Measurements from ENCODE around the gene PLB1. TPM values are rescaled to one million over a fixed set of nuclear protein-coding genes. Genes with fewer than 3 reads are reported as not detected.

The PLB1 gene
- total RNA-seq, 4 donors from 2014 or later = 3.0 to 14.5 (median 10.5) TPM

DNA sequence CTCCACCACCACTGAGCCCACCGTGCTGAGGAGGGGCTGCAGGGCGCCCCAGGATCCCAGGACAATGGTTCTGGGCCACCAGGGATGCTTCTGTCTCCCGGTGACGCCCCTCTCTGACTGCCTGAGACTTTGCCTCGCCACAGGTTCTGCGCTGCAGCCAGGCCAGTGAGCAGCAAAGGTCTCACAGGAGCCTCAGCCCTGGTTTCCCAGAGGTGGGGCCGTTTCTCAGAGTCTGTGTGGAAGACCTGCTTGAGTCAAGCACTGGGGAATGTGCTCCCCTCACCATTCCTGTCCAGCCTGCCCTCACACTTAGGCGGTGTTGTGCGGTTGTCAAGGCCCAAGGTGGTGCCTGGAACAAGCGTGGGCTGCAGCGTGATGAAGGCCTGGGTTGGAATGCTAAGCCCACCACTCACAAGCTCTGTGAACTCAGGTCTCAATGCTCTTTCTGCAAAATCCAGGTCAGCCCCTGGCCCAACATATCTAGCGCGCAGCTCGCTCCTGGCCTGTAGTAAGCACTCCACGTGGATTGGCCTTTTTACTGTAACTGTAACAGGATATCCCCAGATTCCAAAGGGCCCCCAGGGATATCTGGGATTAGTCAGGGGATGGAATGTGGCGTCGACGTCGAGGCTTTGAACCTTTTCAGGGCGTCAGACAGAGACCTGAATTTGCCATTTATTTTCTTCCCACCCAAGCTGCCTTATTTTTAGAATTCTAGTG is 47.6 kb downstream of the PLB1 start:
- H3K27ac ChIP-seq = no peak overlapping the region
- no peaks in the 10 kb centered on the region for H3K4me1 ChIP-seq
- WGBS, 2 donors (ENCODE audit: low coverage in 1 of 2) = 20 to 53% methylated on average over 1 to 9 of the region's 20 CpGs
- TF ChIP-seq CTCF (IDR thresholded peaks at IDR 0.05) (no peak), EP300 (IDR thresholded peaks at IDR 0.05) (no peak), POLR2A (IDR thresholded peaks at IDR 0.05) (no peak), POLR2AphosphoS5 (IDR thresholded peaks at IDR 0.05) (no peak)
- no peaks in the 10 kb centered on the region for H3K36me3 ChIP-seq
- no peak overlapping the region for H3K4me3 ChIP-seq
- H3K27me3 ChIP-seq = no peaks in the 10 kb centered on the region
- H3K9me3 ChIP-seq = no peaks in the 10 kb centered on the region
- ATAC-seq = no peak

- no peak overlapping the region for H3K4me3 ChIP-seq
- ATAC-seq = no peak
- H3K4me1 ChIP-seq = no peaks in the 10 kb centered on the region
- no peaks in the 10 kb centered on the region for H3K27me3 ChIP-seq
- H3K36me3 ChIP-seq = no peaks in the 10 kb centered on the region
- no peaks in the 10 kb centered on the region for H3K9me3 ChIP-seq
- 66% methylated on average over 4 of the region's 5 CpGs; no CpG with 5 or more reads in 1 of the 2 donors for WGBS, 2 donors (ENCODE audit: low coverage in 1 of 2)
- TF ChIP-seq EP300 (IDR thresholded peaks at IDR 0.05) (no peak), POLR2A (IDR thresholded peaks at IDR 0.05) (no peak), POLR2AphosphoS5 (IDR thresholded peaks at IDR 0.05) (no peak), CTCF (IDR thresholded peaks at IDR 0.05) (no peak)
- no peak overlapping the region for H3K27ac ChIP-seq
Observed at GRCh38 chr2:28544036-28544346, 48.1 kb downstream of the PLB1 start.

GRCh38 chr2:28544405-28544921 is 48.6 kb downstream of the PLB1 start:
- no peak overlapping the region for H3K4me3 ChIP-seq
- ATAC-seq = no peak
- TF ChIP-seq CTCF (IDR thresholded peaks at IDR 0.05) (no peak), EP300 (IDR thresholded peaks at IDR 0.05) (no peak), POLR2A (IDR thresholded peaks at IDR 0.05) (no peak), POLR2AphosphoS5 (IDR thresholded peaks at IDR 0.05) (no peak)
- no peaks in the 10 kb centered on the region for H3K27me3 ChIP-seq
- H3K9me3 ChIP-seq = no peaks in the 10 kb centered on the region
- 57 to 60% methylated on average over 7 to 8 of the region's 8 CpGs for WGBS, 2 donors (ENCODE audit: low coverage in 1 of 2)
- no peak overlapping the region for H3K27ac ChIP-seq
- H3K36me3 ChIP-seq = no peaks in the 10 kb centered on the region
- H3K4me1 ChIP-seq = no peaks in the 10 kb centered on the region

GRCh38 chr2:28544922-28545589 is 49.2 kb downstream of the PLB1 start:
- H3K27ac ChIP-seq = no peak overlapping the region
- no peak overlapping the region for H3K4me3 ChIP-seq
- H3K36me3 ChIP-seq = no peaks in the 10 kb centered on the region
- ATAC-seq = no peak
- H3K4me1 ChIP-seq = no peaks in the 10 kb centered on the region
- no peak for TF ChIP-seq CTCF (IDR thresholded peaks at IDR 0.05)
- H3K9me3 ChIP-seq = no peaks in the 10 kb centered on the region
- WGBS, 2 donors (ENCODE audit: low coverage in 1 of 2) = 83 to 88% methylated on average over 7 to 8 of the region's 18 CpGs
- H3K27me3 ChIP-seq = no peaks in the 10 kb centered on the region
